ENCODE measurements around the gene MACO1.

The MACO1 gene

GRCh38 chr1:25544243-25544764 lies 113.6 kb downstream of the MACO1 start:
- DNase-seq, result no peak

GRCh38 chr1:25544819-25545218 lies 114.1 kb downstream of the MACO1 start:
- DNase-seq, result no peak

GRCh38 chr1:25545767-25546166 lies 115.1 kb downstream of the MACO1 start:
- DNase-seq, result no peak

- no peak for DNase-seq
These were observed 115.5 kb downstream of the MACO1 start for GRCh38 chr1:25546193-25546592.

- DNase-seq, result no peak
These were observed 117.9 kb downstream of the MACO1 start for GRCh38 chr1:25548601-25549000.

- peak; percentile 76 for DNase-seq
These were observed 118.8 kb downstream of the MACO1 start for GRCh38 chr1:25549273-25550154.

All from stimulated activated CD4-positive, alpha-beta T cell treated with anti-CD3 and anti-CD28 coated beads, Interleukin-4, amount 100 ng/mL, for 1 hour (primary cell).